K562 (cell line): Measurements from ENCODE around the gene ZSWIM1. TPM values are rescaled to one million over a fixed set of nuclear protein-coding genes. Genes with fewer than 3 reads are reported as not detected.
A peak's percentile ranks its signal among the peaks of the same experiment; 100 is the strongest.

Source experiments
- AFF4 ChIP-seq: sonication (generic); formaldehyde crosslinking; IDR thresholded peaks from 2 replicates; pipeline ENCODE4 v1.8.0; 2023; ENCODE audit warnings: mild to moderate bottlenecking, missing genetic modification reagents
- ATF2 ChIP-seq: sonication (generic); formaldehyde crosslinking; IDR thresholded peaks from 2 replicates; pipeline ENCODE4 v1.8.1; 2022; ENCODE audit warnings: missing genetic modification reagents
- BCOR ChIP-seq: fragments of 450-650 bp; IDR thresholded peaks from 2 replicates; pipeline ENCODE4 v1.6.1; 2016
- CHCHD3 ChIP-seq: fragments of 250-450 bp; sonication (Bioruptor Pico); IDR thresholded peaks from 2 replicates; pipeline ENCODE4 v2.1.2; 2022; ENCODE audit warnings: mild to moderate bottlenecking
- DACH1 ChIP-seq: fragments of 450-650 bp; IDR thresholded peaks from 2 replicates; pipeline ENCODE4 v1.6.1; 2018; ENCODE audit not compliant: partially characterized antibody
- FOXJ2 ChIP-seq: fragments of 200-800 bp; sonication (Bioruptor generic); IDR thresholded peaks from 2 replicates; pipeline ENCODE4 v1.6.1; 2016; ENCODE audit warnings: missing genetic modification characterization, missing compliant biosample characterization
- GATA2 ChIP-seq: sonication (generic); formaldehyde crosslinking; IDR thresholded peaks from 2 replicates; pipeline ENCODE4 v1.4.0; 2020; ENCODE audit warnings: mild to moderate bottlenecking, missing genetic modification reagents
- HDAC8 ChIP-seq: fragments of 450-650 bp; IDR thresholded peaks from 2 replicates; pipeline ENCODE4 v1.6.1; 2016; ENCODE audit warnings: mild to moderate bottlenecking, missing genetic modification characterization, moderate library complexity, missing compliant biosample characterization
- HMGN3 ChIP-seq: IDR thresholded peaks from 2 replicates; pipeline ENCODE4 v1.6.1; 2011; ENCODE audit warnings: borderline replicate concordance, low read depth, mild to moderate bottlenecking, mixed read lengths, low read length; ENCODE audit not compliant: insufficient read length; ENCODE audit errors: extremely low read depth
- HMGXB4 ChIP-seq: sonication (generic); formaldehyde crosslinking; IDR thresholded peaks from 2 replicates; pipeline ENCODE4 v1.8.1; 2023; ENCODE audit warnings: mild to moderate bottlenecking, missing genetic modification reagents
- HSF4 ChIP-seq: fragments of 250-450 bp; sonication (Bioruptor Pico); IDR thresholded peaks from 2 replicates; pipeline ENCODE4 v2.1.2; 2022; ENCODE audit warnings: mild to moderate bottlenecking, moderate library complexity, borderline replicate concordance
- KLF13 ChIP-seq: fragments of 450-650 bp; IDR thresholded peaks from 2 replicates; pipeline ENCODE4 v1.6.1; 2016; ENCODE audit warnings: missing genetic modification characterization, low read depth, mild to moderate bottlenecking, missing compliant biosample characterization, moderate library complexity, borderline replicate concordance
- MCM7 ChIP-seq, 2 experiments: fragments of 450-650 bp; IDR thresholded peaks; 2 replicates each; pipeline ENCODE4 v1.6.1; 2016 to 2018
- NCOR1 ChIP-seq: fragments of 450-650 bp; IDR thresholded peaks from 2 replicates; pipeline ENCODE4 v1.6.1; 2016; ENCODE audit warnings: mild to moderate bottlenecking, moderate library complexity
- PCBP2 ChIP-seq: fragments of 200-400 bp; formaldehyde crosslinking; IDR thresholded peaks from 2 replicates; pipeline ENCODE4 v1.6.1; 2018; ENCODE audit warnings: low read length, low read depth, mild to moderate bottlenecking, moderate library complexity; ENCODE audit not compliant: poor library complexity, severe bottlenecking
- POLR2AphosphoS2 ChIP-seq: IDR thresholded peaks from 2 replicates; pipeline ENCODE4 v1.6.1; 2012; ENCODE audit warnings: low read length, improper control_type of control experiment
- VEZF1 ChIP-seq: fragments of 200-800 bp; sonication (Bioruptor generic); IDR thresholded peaks from 2 replicates; pipeline ENCODE4 v1.6.1; 2017; ENCODE audit warnings: missing genetic modification characterization, missing compliant biosample characterization
- ZNF12 ChIP-seq: sonication (generic); formaldehyde crosslinking; IDR thresholded peaks from 2 replicates; pipeline ENCODE4 v1.4.0; 2020; ENCODE audit warnings: mild to moderate bottlenecking, missing genetic modification reagents
- ZNF121 ChIP-seq: sonication (generic); formaldehyde crosslinking; conservative IDR thresholded peaks from 2 replicates; pipeline ENCODE4 v1.8.0; 2022; ENCODE audit warnings: missing genetic modification reagents
- ZNF239 ChIP-seq: fragments of 250-450 bp; sonication (Bioruptor Pico); IDR thresholded peaks from 2 replicates; pipeline ENCODE4 v1.4.0; 2020; ENCODE audit warnings: mild to moderate bottlenecking
- ZNF551 ChIP-seq: fragments of 250-450 bp; sonication (Bioruptor Pico); IDR thresholded peaks from 2 replicates; pipeline ENCODE4 v1.5.0; 2021; ENCODE audit warnings: mild to moderate bottlenecking, moderate library complexity
- polyA plus RNA-seq, 8 experiments: library from polyadenylated mRNA; depleted of rRNA in 4 of 8; stranded (reverse) in 5 of 8; unstranded in 3 of 8; fragments of >200 nt; fragmentation: Nextera tagmentation in 2 of 8; fragmentation: Illumina TruSeq in 1 of 8; extraction: Ambion mirVana in 2 of 8; extraction: Trizol in 1 of 8; gene quantifications; 2 replicates each; pipeline versions ENCODE4 v1.2.1 to v1.2.3, GENCODE V29; 2011 to 2014; ENCODE audit warnings: inconsistent platforms in 1 of 8, missing spikeins in 1 of 8
- total RNA-seq, 7 experiments: library from RNA; depleted of rRNA in 6 of 7; stranded (reverse); fragments of >200 nt in 6 of 7; fragmentation: Illumina TruSeq in 2 of 7; extraction: Trizol in 2 of 7; gene quantifications; 2 replicates each; pipeline versions ENCODE4 v1.2.1 to v1.2.3, GENCODE V29; 2011 to 2021; ENCODE audit warnings: low replicate concordance in 1 of 7

The ZSWIM1 gene
- total and polyA plus RNA-seq, 9 of the 15 experiments (the other 6 are each of a cell fraction or from before 2014, with no cell fraction given): 2.5 to 15.6 (median 9.5) TPM

GRCh38 chr20:45836841-45837240 is 44.2 kb upstream of the ZSWIM1 start (continued):
- peak; percentile 33; the same call in 1 of the 2 replicates for TF ChIP-seq VEZF1 (CRISPR knock-in tag)
- no peak for TF ChIP-seq ZNF239 (CRISPR knock-in tag)
- no peak for TF ChIP-seq MCM7 (IDR thresholded peaks at IDR 0.05)
- TF ChIP-seq NCOR1: peak; percentile 71
- TF ChIP-seq FOXJ2 (tag): no peak
- TF ChIP-seq ZNF121 (CRISPR knock-in tag): no peak
- TF ChIP-seq HMGXB4 (CRISPR knock-in tag): no peak
- TF ChIP-seq HMGN3: no peak
- TF ChIP-seq GATA2 (CRISPR knock-in tag): peak; percentile 62
- TF ChIP-seq ZNF551 (CRISPR knock-in tag): no peak
- no peak for TF ChIP-seq BCOR
- no peak for TF ChIP-seq CHCHD3 (CRISPR knock-in tag)
- TF ChIP-seq HDAC8: no peak
- TF ChIP-seq KLF13 (tag): no peak
- TF ChIP-seq HSF4 (CRISPR knock-in tag): no peak
- no peak for TF ChIP-seq ZNF12 (CRISPR knock-in tag)
- TF ChIP-seq POLR2AphosphoS2: no peak
- TF ChIP-seq AFF4: no peak
- TF ChIP-seq DACH1: peak; percentile 21
- TF ChIP-seq PCBP2: no peak
- TF ChIP-seq ATF2 (CRISPR knock-in tag): no peak
